PC-3 (cell line): ENCODE results near the gene CTSD.

Experiments used
- CTCF ChIP-seq: fragments of 300-600 bp; sonication (generic); conservative IDR thresholded peaks from 2 replicates; pipeline ENCODE4 v1.5.1; 2017; ENCODE audit warnings: antibody characterized with exemption, low read depth, mild to moderate bottlenecking, low read length
- EZH2 ChIP-seq: fragments of 300-600 bp; sonication (generic); IDR thresholded peaks from one replicate; pipeline ENCODE4 v1.6.1; 2017; ENCODE audit warnings: antibody characterized with exemption, mild to moderate bottlenecking, low read length; ENCODE audit not compliant: unreplicated experiment
- EZH2phosphoT487 ChIP-seq: fragments of 300-600 bp; sonication (generic); IDR thresholded peaks from 2 replicates; pipeline ENCODE4 v1.6.1; 2018; ENCODE audit warnings: mild to moderate bottlenecking, antibody characterized with exemption, low read length, borderline replicate concordance

- TF ChIP-seq CTCF (no peak), EZH2phosphoT487 (no peak), EZH2 (no peak)
Measured at GRCh38 chr11:1753929-1754305, 9.8 kb downstream of the CTSD start.
